H1 (cell line): ENCODE measurements around the gene RAET1E. TPM values are rescaled to one million over a fixed set of nuclear protein-coding genes. Genes with fewer than 3 reads are reported as not detected.

Experiments used
- CTCF ChIA-PET: fragments of 300-600 bp; sonication (Branson Sonifier 250); formaldehyde crosslinking; loops from one replicate; lab custom pipeline; 2021; ENCODE audit not compliant: partially characterized antibody; lab: Charles Lee
- POLR2A ChIA-PET: fragments of 300-600 bp; sonication (Branson Sonifier 250); formaldehyde crosslinking; loops from one replicate; lab custom pipeline; 2021; ENCODE audit warnings: inconsistent platforms; ENCODE audit not compliant: partially characterized antibody; lab: Charles Lee
- DNase-seq, 2 experiments: peaks; one replicate each; pipeline versions ENCODE4 v3.0.0 to v3.0.0-alpha.2; 2010 to 2022; ENCODE audit warnings: low spot score in 2 of 2, low read depth in 1 of 2, mixed read lengths in 1 of 2
- FAIRE-seq: peaks from 2 replicates; lab custom pipeline; 2011; peaks lifted over from hg19 to GRCh38; lab: Jason Lieb, UNC
- H2AFZ ChIP-seq: 2 replicates; pipeline ENCODE4 v1.8.1; 2012; ENCODE audit warnings: low read length, inconsistent platforms
- H2AK5ac ChIP-seq: 2 replicates; pipeline ENCODE4 v1.6.1; 2013; ENCODE audit warnings: low read depth, low read length
- H2BK120ac ChIP-seq: replicated peaks from 2 replicates; pipeline ENCODE3; 2013; ENCODE audit warnings: low read depth, low read length, inconsistent platforms
- H2BK12ac ChIP-seq: 2 replicates; pipeline ENCODE4 v1.6.1; 2013; ENCODE audit warnings: low read depth, low read length
- H2BK15ac ChIP-seq: 2 replicates; pipeline ENCODE4 v1.6.1; 2013; ENCODE audit warnings: low read length
- H2BK20ac ChIP-seq: 2 replicates; pipeline ENCODE4 v1.6.1; 2013; ENCODE audit warnings: low read length
- H2BK5ac ChIP-seq: 2 replicates; pipeline ENCODE4 v1.6.1; 2013; ENCODE audit warnings: low read depth, low read length
- H3K14ac ChIP-seq: 2 replicates; pipeline ENCODE4 v1.6.1; 2013; ENCODE audit warnings: inconsistent platforms; ENCODE audit not compliant: insufficient read length
- H3K18ac ChIP-seq: 2 replicates; pipeline ENCODE4 v1.6.1; 2013; ENCODE audit warnings: low read length; ENCODE audit errors: extremely low read depth
- H3K23ac ChIP-seq: 2 replicates; pipeline ENCODE4 v1.6.1; 2013; ENCODE audit warnings: inconsistent platforms; ENCODE audit not compliant: insufficient read length
- H3K23me2 ChIP-seq: 2 replicates; pipeline ENCODE4 v1.6.1; 2013; ENCODE audit warnings: low read depth, low read length
- H3K27ac ChIP-seq: 2 replicates; pipeline ENCODE4 v1.6.1; 2011; ENCODE audit warnings: low read depth, low read length, inconsistent platforms
- H3K27me3 ChIP-seq, 4 experiments: replicated peaks in 1 of 4; 1 replicate in 1 of 4; 2 replicates in 3 of 4; pipeline versions ENCODE4 v1.6.1 to v1.8.1; 2011 to 2013; ENCODE audit warnings: low read length in 3 of 4, mild to moderate bottlenecking in 3 of 4, inconsistent platforms in 2 of 4, mixed read lengths in 2 of 4, moderate library complexity in 1 of 4; ENCODE audit not compliant: control insufficient read depth in 3 of 4, insufficient read depth in 3 of 4; ENCODE audit errors: extremely low read depth in 1 of 4
- H3K36me3 ChIP-seq, 4 experiments: 2 replicates each; pipeline versions ENCODE4 v1.6.1 to v1.8.1; 2011 to 2013; ENCODE audit warnings: mild to moderate bottlenecking in 4 of 4, low read length in 3 of 4, moderate library complexity in 2 of 4, control low read depth in 1 of 4, inconsistent platforms in 1 of 4; ENCODE audit not compliant: insufficient read depth in 4 of 4, control insufficient read depth in 2 of 4
- H3K4ac ChIP-seq: replicated peaks from 2 replicates; pipeline ENCODE3; 2013; ENCODE audit warnings: low read length, low read depth, mixed read lengths, inconsistent platforms; ENCODE audit not compliant: insufficient read length
- H3K4me1 ChIP-seq, 4 experiments: replicated peaks in 1 of 4; 1 replicate in 1 of 4; 2 replicates in 3 of 4; pipeline versions ENCODE4 v1.6.1 to v1.8.1; 2011 to 2013; ENCODE audit warnings: low read length in 3 of 4, inconsistent platforms in 2 of 4, mixed read lengths in 1 of 4; ENCODE audit not compliant: insufficient read depth in 4 of 4, control insufficient read depth in 3 of 4
- H3K4me2 ChIP-seq, 2 experiments: 2 replicates each; pipeline versions ENCODE4 v1.6.1 to v1.8.1; 2011 to 2013; ENCODE audit warnings: low read depth in 2 of 2, low read length in 2 of 2, control low read depth in 1 of 2, inconsistent platforms in 1 of 2, mild to moderate bottlenecking in 1 of 2; ENCODE audit not compliant: insufficient read depth in 1 of 2
- H3K4me3 ChIP-seq, 4 experiments: fragments of 200-600, 300-600 bp in 1 of 4; sonication (generic), shearing (Covaris generic), sonication (Bioruptor Twin) in 1 of 4; 2 replicates each; pipeline versions ENCODE4 v1.5.1 to v1.8.1; 2011 to 2016; ENCODE audit warnings: low read length in 4 of 4, low read depth in 3 of 4, control low read depth in 2 of 4, inconsistent platforms in 2 of 4, mild to moderate bottlenecking in 2 of 4, mixed read lengths in 1 of 4, moderate library complexity in 1 of 4; ENCODE audit not compliant: insufficient read depth in 2 of 4; ENCODE audit errors: extremely low read depth in 1 of 4
- H3K56ac ChIP-seq: replicated peaks from 2 replicates; pipeline ENCODE3; 2013; ENCODE audit warnings: low read depth, mild to moderate bottlenecking, mixed read lengths, low read length, inconsistent platforms; ENCODE audit not compliant: insufficient read length
- H3K79me1 ChIP-seq: 2 replicates; pipeline ENCODE4 v1.6.1; 2013; ENCODE audit warnings: low read depth, low read length, control low read depth
- H3K79me2 ChIP-seq, 2 experiments: 2 replicates each; pipeline versions ENCODE4 v1.6.1 to v1.8.1; 2012 to 2013; ENCODE audit warnings: low read length in 2 of 2, mild to moderate bottlenecking in 2 of 2, inconsistent platforms in 1 of 2; ENCODE audit not compliant: insufficient read depth in 2 of 2, control insufficient read depth in 1 of 2
- H3K9ac ChIP-seq, 4 experiments: replicated peaks in 1 of 4; 1 replicate in 1 of 4; 2 replicates in 3 of 4; pipeline versions ENCODE4 v1.6.1 to v1.8.1; 2011 to 2013; ENCODE audit warnings: low read depth in 3 of 4, low read length in 3 of 4, control low read depth in 2 of 4, mild to moderate bottlenecking in 2 of 4, moderate library complexity in 2 of 4, inconsistent platforms in 1 of 4; ENCODE audit errors: extremely low read depth in 1 of 4
- H3K9me3 ChIP-seq, 2 experiments: 2 replicates each; pipeline versions ENCODE4 v1.6.1 to v1.8.1; 2012 to 2013; ENCODE audit warnings: mild to moderate bottlenecking in 2 of 2, moderate library complexity in 2 of 2, control low read depth in 1 of 2, inconsistent platforms in 1 of 2, low read depth in 1 of 2, low read length in 1 of 2, mixed read lengths in 1 of 2; ENCODE audit not compliant: insufficient read depth in 2 of 2
- H4K20me1 ChIP-seq, 2 experiments: replicated peaks in 1 of 2; 2 replicates each; pipeline versions ENCODE3 to v1.8.1; 2011 to 2013; ENCODE audit warnings: inconsistent platforms in 2 of 2, low read length in 2 of 2, mild to moderate bottlenecking in 1 of 2; ENCODE audit not compliant: insufficient read depth in 2 of 2, control insufficient read depth in 1 of 2
- H4K5ac ChIP-seq: 2 replicates; pipeline ENCODE4 v1.6.1; 2013; ENCODE audit warnings: low read length, low read depth, mixed read lengths, inconsistent platforms; ENCODE audit not compliant: insufficient read length
- H4K8ac ChIP-seq: 2 replicates; pipeline ENCODE4 v1.8.0; 2013; ENCODE audit warnings: mild to moderate bottlenecking, moderate library complexity, low read length, inconsistent platforms; ENCODE audit not compliant: insufficient read depth; ENCODE audit errors: extremely low read depth
- H4K91ac ChIP-seq: replicated peaks from 2 replicates; pipeline ENCODE3; 2013; ENCODE audit warnings: low read length, mixed read lengths, inconsistent platforms; ENCODE audit not compliant: insufficient read length
- BACH1 ChIP-seq: IDR thresholded peaks from 2 replicates; pipeline ENCODE4 v1.6.1; 2012; ENCODE audit warnings: low read length, improper control_type of control experiment
- CBX5 ChIP-seq: fragments of 300-800, 300-1000 bp; sonication (generic); IDR thresholded peaks from 2 replicates; pipeline ENCODE4 v1.7.1; 2016; ENCODE audit warnings: antibody characterized with exemption, low read length, low read depth
- GTF2F1 ChIP-seq: IDR thresholded peaks from 2 replicates; pipeline ENCODE4 v1.6.1; 2012; ENCODE audit warnings: low read depth, low read length, improper control_type of control experiment, borderline replicate concordance
- HDAC6 ChIP-seq: IDR thresholded peaks from one replicate; pipeline ENCODE4 v1.7.1; 2012; ENCODE audit warnings: low read depth, mild to moderate bottlenecking, inconsistent platforms, low read length, moderate library complexity
- JUND ChIP-seq: IDR thresholded peaks from 2 replicates; pipeline ENCODE4 v1.6.1; 2011; ENCODE audit warnings: mild to moderate bottlenecking, improper control_type of control experiment, low read length
- KDM1A ChIP-seq: fragments of 200-600, 300-600 bp; sonication (generic); IDR thresholded peaks from 2 replicates; pipeline ENCODE4 v1.7.1; 2016; ENCODE audit warnings: mild to moderate bottlenecking, low read length, borderline replicate concordance
- PHF8 ChIP-seq: fragments of 200-600 bp; sonication (generic); conservative IDR thresholded peaks from 2 replicates; pipeline ENCODE4 v1.7.1; 2012; ENCODE audit warnings: low read depth, mild to moderate bottlenecking, inconsistent platforms, low read length, moderate library complexity
- RAD21 ChIP-seq, 2 experiments: IDR thresholded peaks in 1 of 2; conservative IDR thresholded peaks in 1 of 2; 2 replicates each; pipeline ENCODE4 v1.6.1; 2011; ENCODE audit warnings: low read depth in 2 of 2, low read length in 2 of 2, improper control_type of control experiment in 1 of 2, inconsistent platforms in 1 of 2, mild to moderate bottlenecking in 1 of 2, moderate library complexity in 1 of 2
- RFX5 ChIP-seq: IDR thresholded peaks from 2 replicates; pipeline ENCODE4 v1.6.1; 2011; ENCODE audit warnings: low read depth, low read length, improper control_type of control experiment, borderline replicate concordance
- RXRA ChIP-seq: IDR thresholded peaks from 2 replicates; pipeline ENCODE4 v1.6.1; 2011; ENCODE audit warnings: low read depth, mild to moderate bottlenecking, low read length, moderate library complexity; ENCODE audit not compliant: insufficient read depth
- SP2 ChIP-seq: IDR thresholded peaks from 2 replicates; pipeline ENCODE4 v1.6.1; 2012; ENCODE audit warnings: mild to moderate bottlenecking, low read length, inconsistent platforms
- SP4 ChIP-seq: IDR thresholded peaks from 2 replicates; pipeline ENCODE4 v1.6.1; 2012; ENCODE audit warnings: low read length, inconsistent platforms
- WGBS, 2 experiments: shearing (Covaris generic) in 1 of 2; methylation state at CpG; one replicate each; pipeline versions ENCODE4 v1.1.6 to v1.1.7; 2013 to 2015; ENCODE audit warnings: low lambda C conversion rate in 2 of 2, mixed read lengths in 2 of 2, inconsistent platforms in 1 of 2, low coverage in 1 of 2, missing lambda C conversion rate in 1 of 2; ENCODE audit not compliant: insufficient replicate concordance in 2 of 2, insufficient coverage in 1 of 2, insufficient read length in 1 of 2; ENCODE audit errors: extremely low coverage in 1 of 2, missing lambda C conversion rate in 1 of 2; 5-methylcytosine and 5-hydroxymethylcytosine counted together
- polyA plus RNA-seq, 7 experiments: library from polyadenylated mRNA; depleted of rRNA in 3 of 7; stranded (reverse) in 5 of 7; unstranded in 2 of 7; fragments of >200 nt in 5 of 7; fragments of 200-250 nt in 2 of 7; gene quantifications; 1 replicate in 5 of 7; 2 replicates in 1 of 7; 4 replicates in 1 of 7; pipeline versions ENCODE4 v1.2.1 to v1.2.3, GENCODE V29; 2011 to 2013; ENCODE audit warnings: missing spikeins in 2 of 7, mixed read lengths in 2 of 7
- total RNA-seq: library from RNA; stranded (reverse); fragmentation: NEBNext Ultra II Directional; extraction: Animal tissue kit (Norgen Biotek cat#: 25700); gene quantifications from 2 replicates; pipeline ENCODE4 v1.2.1, GENCODE V29; 2021
- TF ChIP-seq, protein P1 (sequence below): IDR thresholded peaks from 2 replicates; pipeline ENCODE4 v1.6.1; 2012; ENCODE audit warnings: inconsistent platforms

Gene RAET1E
- total and polyA plus RNA-seq, 2 of the 8 experiments (the other 6 are each of a cell fraction or from before 2014, with no cell fraction given) = not detected

DNA sequence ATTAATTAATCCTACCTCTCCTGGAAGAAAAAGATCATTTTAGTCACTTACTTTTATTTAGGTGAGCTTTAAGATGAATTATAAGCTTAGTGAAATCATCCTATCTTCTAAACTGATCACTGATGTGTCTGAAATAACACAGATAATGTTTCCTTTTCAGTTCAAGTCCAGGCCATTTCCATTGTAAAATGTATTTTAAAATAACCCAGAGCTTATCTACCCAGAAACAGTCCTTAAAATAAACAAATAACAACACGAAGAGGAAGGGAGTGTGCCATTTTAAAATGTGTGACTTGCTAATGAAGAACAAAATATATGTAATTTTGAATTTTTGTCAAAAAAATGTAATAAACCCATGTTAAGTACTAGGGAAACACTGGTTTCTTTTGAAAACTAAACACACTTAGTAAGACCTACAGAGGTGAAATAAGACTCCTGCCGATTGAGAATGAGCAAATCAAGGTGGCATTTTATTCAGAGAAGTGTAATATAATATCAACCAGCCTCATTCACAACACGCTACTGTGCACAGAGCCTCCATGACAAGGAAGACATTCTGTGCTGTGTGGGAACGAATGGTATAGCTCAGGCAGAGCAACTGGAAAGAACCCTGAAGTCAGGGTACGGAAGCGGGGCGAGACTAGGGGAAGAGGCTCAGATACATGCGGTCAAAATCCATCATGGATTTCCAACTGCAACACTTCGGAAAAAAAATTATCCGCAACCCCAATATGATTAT lies 41.5 kb downstream of the RAET1E start:
- Histone ChIP-seq H3K9me3 (no peaks in the 10 kb centered on the region), H3K9ac (no peak overlapping the region), H2AFZ (no peak overlapping the region), H3K23me2 (no peaks in the 10 kb centered on the region), H2AK5ac (no peak overlapping the region), H3K79me1 (peaks cover 6% of the 10 kb centered on the region; the same call in 1 of the 2 replicates), H2BK15ac (no peak overlapping the region), H3K36me3 (no peaks in the 10 kb centered on the region), H4K91ac (no peak overlapping the region), H4K20me1 (peaks cover 2 to 8% of the 10 kb centered on the region in 2 experiments), H2BK12ac (no peak overlapping the region), H3K4ac (no peak overlapping the region), H4K5ac (no peak overlapping the region), H3K27ac (no peak overlapping the region), H2BK120ac (no peak overlapping the region), H2BK20ac (no peak overlapping the region), H3K4me2 (no peak overlapping the region), H3K23ac (no peak overlapping the region), H3K18ac (no peak overlapping the region), H3K27me3 (no peaks in the 10 kb centered on the region; a peak in 1 of 7 replicates), H3K79me2 (peaks cover 0 to 10% of the 10 kb centered on the region in 2 experiments; a peak in 2 of 4 replicates), H3K4me3 (no peak overlapping the region), H3K56ac (no peak overlapping the region), H3K4me1 (peaks cover 2 to 18% (median 6%) of the 10 kb centered on the region in 4 experiments; a peak in 6 of 7 replicates), H3K14ac (no peak overlapping the region), H2BK5ac (no peak overlapping the region), H4K8ac (no peak overlapping the region)
- ChIA-PET CTCF (interaction anchor here (0.6 to 6.2 kb wide), 8 partner anchors 9 to 350 kb away, joined by 3 to 34 read pairs (median 4); no protein-coding TSS in a partner anchor), POLR2A (no interaction called here)
- FAIRE-seq (no peak), DNase-seq (no peak)
- WGBS, 2 experiments = 89% methylated on average over 10 of the region's 10 CpGs; no CpG with 5 or more reads in 1 of the 2 experiments
- TF ChIP-seq JUND (no peak), RXRA (no peak), GTF2F1 (no peak), PHF8 (no peak), SP2 (no peak), KDM1A (no peak), CBX5 (no peak), RAD21 (IDR thresholded peaks at IDR 0.05 in 1 of 2, conservative IDR thresholded peaks at IDR 0.05 in 1 of 2; ENCODE audit: low read depth in 2 of 2, low read length in 2 of 2) (no peak), SP4 (no peak), HDAC6 (no peak), BACH1 (no peak), RFX5 (no peak)
- TF ChIP-seq, protein P1, sequence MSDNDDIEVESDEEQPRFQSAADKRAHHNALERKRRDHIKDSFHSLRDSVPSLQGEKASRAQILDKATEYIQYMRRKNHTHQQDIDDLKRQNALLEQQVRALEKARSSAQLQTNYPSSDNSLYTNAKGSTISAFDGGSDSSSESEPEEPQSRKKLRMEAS = no peak
